GM20431 (cell line): Measurements from ENCODE around the gene RNF150.
"Not testable (repeated sequence)": the region's sequence is repeated elsewhere in the genome, so short reads cannot be mapped to it uniquely, and the experiment has no call there.

Experiments
- in situ Hi-C: fragments of 300-500 bp; cut with MseI, MboI; formaldehyde crosslinking; loops from one replicate; pipeline ENCODE4 v1.15.0; 2020; ENCODE audit warnings: low sequenced_read_pairs; ENCODE audit not compliant: unreplicated experiment

The RNF150 gene

DNA sequence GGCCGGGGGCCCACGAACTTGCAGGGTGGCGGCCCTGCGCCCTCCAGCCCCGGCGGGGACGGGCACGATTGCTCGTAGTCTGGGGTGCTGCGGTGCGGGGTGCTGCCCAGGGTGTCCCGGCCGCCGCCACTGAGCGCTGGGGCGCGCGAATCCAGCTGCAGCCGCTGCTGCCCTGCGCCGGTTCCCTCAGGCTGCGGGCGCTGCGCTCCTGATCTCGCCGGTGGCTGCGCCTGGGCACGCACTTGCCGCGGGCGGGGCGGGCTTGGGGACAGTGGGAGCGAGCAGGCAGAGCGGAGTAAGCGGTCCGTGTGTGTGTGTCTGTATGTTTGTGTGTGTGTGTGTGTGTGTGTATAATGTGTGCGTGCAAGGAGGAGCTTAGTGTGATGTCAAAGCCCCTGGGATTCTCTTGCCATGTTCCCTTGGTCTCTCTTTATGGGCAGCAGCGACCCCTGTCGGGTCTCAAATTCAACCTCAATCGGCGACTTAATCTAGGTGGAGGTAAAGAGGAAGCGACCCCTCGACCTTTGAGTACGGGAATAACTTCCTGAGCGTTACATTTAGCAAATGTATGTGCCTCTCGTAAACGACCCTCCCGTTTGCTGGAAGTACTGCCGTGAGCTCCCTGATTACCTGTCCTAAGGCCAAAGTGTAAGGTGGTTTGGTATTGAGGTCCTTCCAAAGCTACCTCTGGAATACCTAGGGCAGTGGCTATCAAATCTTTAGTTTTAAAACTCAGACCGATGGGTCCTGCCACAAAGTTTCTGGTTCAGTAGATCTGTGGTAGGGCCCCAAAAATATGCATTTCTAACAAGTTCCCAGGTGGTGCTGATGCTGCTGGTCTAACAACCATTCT is at the start of gene RNF150:
TSS of gene RNF150 (minus strand) at position 324 of the 853 bp plus-strand sequence.
- in situ Hi-C loops: loop anchor here (25.0 kb wide), 1 partner anchor 271 kb away; no protein-coding TSS in a partner anchor

DNA sequence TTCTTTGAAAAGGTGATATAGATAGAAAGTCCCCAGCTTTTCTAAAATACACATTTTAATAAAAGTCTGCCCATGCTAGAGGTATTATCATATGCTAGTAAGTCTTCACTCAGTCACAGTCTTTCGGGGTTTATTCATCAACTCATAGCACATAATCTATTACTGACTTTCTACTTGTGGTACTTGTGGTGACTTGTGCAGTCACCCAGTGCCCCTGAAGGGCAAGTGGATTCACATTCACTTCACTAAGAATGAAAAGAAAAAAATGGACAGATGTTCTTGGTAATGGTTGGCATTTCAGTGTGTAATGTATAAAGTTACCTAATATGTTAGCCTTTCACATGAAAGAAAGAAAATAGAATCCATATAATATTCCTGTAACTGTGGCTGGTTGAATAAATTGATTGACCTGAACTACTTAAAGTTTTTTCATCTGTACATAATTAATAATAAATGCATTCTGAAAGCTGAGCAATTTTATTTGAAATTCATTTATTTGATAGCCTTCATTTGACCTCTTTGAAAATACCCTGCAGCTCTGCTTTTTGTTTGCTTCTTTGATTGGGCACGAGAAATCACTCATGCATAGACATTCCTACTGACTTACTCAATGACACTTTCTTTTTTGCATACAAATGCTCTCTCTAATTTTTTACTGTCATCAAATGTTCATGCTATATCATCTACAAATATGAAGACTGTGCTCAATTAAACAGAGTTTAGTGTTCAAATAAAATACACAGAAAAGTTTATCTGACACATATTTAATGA is 47.9 kb upstream of the RNF150 start:
- in situ Hi-C loops: no loop called here

DNA sequence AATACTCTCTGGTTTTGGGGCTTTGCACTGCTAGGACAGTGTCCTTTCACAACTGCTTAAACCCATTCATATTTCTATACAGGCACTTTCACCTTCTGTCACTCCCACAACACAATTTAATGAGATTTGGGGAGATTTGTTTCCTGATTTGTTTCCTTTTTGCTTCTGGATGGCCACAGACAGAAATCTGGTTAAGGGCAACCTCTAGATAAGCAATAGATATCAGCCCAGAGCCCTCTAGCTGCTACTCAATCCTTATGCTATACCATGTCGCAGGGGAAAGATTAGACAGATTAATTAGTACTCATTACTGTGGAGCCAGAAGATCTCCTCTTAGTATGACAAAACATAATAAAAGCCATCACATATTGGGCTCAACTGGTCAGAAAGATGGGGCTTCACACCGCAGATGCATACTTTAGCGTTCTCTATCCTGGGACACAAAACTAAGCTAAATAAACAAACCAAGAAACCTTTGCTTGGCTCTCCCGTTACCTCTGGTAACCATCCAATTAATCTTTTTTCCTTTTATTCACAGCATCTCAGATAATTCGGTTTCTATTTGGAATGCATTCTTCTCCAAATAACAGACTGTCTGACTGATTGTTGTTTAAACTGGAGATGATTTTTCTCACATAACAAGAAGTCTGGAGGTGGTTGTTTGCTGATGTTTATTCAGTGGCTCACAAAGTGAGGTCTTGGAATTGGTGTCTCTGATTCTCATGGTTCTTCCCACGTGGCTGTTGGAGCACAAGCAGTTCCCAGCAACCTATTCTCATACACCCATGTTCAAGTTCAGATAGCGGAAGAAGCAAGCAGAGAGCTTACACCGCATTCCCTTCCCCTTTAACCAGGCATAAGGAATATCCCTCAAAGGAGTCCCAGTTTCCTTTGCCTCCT is 46.5 kb upstream of the RNF150 start:
- in situ Hi-C loops: no loop called here

DNA sequence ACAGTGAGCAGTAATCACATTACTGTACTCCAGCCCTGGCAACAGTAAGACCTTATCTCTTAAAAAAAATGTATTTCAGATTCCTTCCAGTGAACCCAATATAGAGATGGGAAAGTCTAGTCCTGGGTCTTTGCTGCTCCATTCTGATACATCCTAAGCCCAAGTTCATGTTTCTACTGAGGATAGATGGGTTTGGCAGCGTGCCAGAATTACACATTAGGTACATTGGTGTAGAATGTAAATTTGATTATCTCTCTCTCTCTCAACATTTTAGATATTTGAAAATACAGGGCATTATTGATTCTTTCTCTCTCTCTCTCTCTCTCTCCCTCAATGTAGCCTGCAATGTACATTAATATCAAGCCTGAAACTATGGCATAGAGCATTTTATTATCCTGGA is 43.9 kb upstream of the RNF150 start:
- in situ Hi-C loops: no loop called here

DNA sequence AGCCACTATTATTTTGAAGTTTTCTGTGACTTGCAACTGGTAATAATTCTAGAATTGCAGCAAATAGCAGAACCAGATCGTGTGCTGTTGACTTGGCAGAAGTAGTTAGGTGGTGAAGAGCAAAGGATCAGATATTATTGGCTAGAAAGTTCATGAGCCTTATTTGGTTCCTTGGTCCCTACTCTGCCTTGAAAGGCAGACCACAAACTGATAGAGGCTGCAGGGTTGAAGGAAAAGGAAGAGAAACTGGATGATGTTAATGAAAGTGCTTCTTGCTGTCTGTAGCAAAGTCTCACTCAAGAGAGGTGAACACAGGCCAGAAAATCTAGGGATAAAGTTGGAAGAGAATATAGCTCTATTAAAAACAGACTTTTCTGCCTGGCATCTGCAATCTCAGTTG is 41.2 kb upstream of the RNF150 start:
- in situ Hi-C loops: no loop called here

DNA sequence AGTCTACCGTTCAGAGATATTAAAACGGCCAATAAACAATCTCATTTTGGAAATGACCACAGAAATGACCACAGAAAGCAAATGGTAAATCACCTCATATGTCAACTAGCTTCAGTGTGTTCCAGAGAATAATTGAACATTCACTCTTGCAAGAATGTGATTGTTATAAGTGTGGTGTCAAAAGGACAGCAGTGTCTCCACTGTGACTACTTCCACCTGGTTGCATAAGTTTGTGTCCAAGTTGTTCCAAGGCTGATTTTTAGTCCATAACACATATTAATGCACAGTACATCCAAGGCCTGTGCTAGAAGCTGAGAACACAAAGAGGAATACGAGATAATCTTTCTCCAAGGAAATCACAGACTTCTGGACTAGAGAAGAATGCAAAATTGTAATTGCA is 37.4 kb upstream of the RNF150 start:
- in situ Hi-C loops: no loop called here

DNA sequence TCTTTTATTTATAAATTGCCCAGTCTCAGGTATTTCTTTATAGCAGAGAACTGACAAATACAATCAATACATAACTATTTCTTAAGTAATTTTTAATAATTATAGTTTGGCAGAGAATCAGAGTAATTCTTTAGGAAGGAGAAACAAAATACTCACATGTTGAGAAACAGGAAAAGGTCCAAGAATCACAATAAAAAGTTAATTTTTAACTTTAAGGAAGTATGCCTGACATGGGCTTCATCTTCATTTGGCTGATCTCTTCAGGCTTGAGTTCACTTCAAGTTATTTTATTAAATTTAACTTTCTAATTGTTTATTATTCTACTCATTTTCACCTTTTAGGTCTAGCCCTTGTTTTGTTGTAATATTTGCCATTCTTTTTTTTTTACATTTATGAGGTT is 36.1 kb upstream of the RNF150 start:
- in situ Hi-C loops: no loop called here

DNA sequence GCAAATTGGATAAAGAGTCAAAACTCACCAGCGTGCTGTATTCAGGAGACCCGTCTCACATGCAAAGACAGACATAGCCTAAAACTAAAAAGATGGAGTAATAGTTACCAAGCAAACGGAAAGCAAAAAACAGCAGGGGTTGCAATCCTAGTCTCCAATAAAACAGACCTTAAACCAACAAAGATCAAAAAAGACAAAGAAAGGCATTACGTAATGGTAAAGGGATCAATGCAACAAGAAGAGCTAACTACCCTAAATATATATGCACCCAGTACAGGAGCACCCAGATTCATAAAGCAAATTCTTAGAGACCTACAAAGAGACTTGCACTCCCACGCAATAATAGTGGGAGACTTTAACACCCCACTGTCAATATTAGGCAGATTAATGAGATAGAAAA is 31.7 kb upstream of the RNF150 start:
- in situ Hi-C loops: not testable (repeated sequence)

DNA sequence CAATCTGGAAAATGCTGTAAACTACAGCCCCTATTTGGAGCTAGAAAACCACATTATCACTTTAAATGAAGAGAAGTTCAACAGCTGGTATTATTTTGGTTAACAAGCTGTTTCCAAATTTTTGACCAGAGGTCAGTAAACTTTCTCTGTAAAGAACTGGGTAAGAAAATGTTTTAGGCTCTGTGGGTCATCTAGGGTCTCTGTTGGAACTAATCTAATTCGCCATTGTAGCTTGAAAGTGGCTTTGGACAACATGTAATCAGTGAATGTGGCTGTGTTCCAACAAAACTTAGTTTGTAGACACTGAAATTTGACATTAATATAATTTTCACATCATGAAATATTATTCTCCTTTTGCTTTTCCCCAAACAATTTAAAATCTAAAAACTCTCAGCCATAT is 25.8 kb upstream of the RNF150 start:
- in situ Hi-C loops: no loop called here

DNA sequence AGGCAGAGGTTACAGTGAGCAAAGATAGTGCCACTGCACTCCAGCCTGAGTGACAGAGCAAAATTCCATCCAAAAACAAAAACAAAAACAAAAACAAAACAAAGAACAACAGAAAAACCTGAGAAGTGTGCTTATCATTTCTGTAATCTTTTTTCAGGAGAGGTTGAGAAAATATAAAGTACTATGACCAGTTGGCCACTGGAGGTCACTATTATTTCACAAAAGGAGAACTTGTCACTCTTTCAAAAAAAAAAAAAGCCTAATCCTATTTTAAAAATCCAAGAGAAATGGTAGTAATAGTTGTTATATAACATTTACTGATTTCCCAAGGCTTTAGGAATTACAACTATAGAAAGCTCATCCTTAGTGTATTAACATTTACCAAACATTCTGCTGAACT is 24.9 kb upstream of the RNF150 start:
- in situ Hi-C loops: no loop called here

DNA sequence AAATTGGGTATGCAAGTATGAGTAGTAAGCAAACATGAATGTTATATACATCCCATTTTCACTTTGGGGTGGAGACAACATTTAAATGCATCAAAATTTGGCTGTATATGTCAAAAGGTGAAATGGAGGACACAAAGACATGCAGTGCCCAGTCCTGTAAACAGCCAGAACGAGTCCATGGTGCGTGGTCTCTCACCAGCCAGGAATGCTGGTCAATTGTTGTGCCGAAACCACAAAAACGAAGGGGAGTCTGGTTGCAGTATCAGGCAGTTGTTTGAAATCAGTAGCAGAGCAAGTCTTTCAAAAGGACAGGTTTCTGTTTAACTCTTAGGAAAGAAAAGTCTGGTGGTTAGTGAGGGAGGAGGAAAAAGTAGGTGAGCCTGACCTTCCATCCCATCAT is 22.3 kb upstream of the RNF150 start:
- in situ Hi-C loops: no loop called here

DNA sequence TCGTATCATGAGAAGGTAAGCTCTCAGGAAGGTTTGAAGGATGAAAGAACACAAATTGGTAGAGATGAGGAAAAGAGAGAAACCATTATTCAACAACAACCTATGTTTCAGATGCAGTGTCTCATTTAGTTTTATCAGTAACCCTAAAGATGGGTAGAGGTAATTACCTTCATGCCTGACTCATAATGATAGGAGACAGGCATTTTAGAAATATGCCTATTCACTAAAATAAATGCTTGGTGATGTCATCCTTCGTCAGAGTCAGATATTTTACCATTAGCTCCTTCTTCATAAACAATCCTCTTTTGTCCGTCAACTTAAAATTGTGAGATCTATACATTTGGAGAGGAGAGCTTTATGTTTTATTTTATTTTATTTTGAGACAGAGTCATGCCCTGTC is 21.5 kb upstream of the RNF150 start:
- in situ Hi-C loops: no loop called here

DNA sequence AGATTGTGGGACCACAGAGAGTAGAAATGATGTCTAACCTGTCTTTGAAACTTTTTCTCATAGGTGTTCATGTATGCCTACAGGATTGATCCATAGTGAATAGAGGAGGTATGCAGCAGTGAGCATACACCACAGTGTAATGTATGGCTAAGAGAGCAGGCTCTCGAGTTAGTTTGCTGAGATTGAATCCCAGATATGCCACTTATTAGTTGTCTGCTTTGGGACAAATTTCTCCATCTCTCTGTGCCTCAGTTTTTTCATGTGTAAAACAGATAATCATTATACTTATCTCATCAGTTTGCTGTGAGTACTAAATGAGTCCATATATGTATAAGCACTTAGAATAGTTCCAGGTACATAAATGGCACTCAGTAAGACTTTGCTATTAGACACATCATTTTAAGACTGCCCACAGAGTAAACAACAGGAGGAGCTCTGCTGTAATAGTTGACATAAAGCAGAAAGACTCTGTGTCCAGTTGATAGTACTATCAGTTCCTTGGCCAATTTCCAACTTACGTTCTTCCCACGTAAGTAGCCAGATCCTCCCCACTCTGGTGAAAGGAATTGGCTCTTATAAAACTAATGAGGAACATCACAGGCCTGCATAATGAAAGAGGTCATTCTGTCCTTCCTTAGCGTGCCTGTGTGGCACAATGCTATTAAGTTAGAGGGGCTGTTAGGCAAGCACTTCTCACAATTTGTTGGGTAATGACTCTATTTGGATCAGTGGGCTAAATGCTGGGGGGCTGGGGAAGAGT is 20.7 kb upstream of the RNF150 start:
- in situ Hi-C loops: no loop called here

DNA sequence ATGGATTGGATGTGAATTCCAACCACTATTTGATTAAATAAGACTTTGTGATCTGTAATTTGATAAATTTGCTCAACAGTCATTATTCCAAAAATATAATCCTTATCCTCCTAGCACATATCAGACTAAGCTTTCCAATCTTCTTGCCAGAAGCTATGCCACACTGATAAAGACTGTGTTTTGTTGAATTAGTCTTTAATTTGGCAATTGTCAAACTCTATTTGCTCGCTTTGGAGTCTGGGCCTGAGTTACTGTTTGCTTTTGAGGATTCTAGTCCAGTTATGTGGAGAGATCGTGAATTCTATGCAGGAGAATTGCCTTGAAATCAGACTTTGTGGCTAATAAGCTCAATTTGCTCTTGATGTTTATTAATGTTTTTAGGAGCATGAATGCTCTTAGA is 10.9 kb upstream of the RNF150 start:
- in situ Hi-C loops: loop anchor here (25.0 kb wide), 1 partner anchor 282 kb away; no protein-coding TSS in a partner anchor

DNA sequence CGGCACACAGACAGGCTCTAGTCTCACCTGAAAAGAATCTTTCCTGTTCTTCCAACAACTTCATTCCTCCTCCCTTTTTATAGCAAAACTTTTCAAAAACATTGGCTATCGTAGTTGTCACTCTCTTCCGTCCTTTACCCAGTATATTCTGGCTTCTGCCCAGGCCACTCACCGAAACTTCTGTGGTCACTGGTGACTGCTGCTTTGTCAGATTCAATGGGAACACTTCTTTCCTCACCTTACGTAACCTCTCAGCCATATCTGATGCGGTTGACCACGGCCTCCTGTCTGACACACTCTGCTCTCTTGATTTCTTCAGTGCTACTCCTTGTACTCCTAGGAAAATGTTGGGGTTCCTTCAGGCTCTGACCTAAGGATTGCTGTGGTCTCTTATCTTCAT is 9.2 kb upstream of the RNF150 start:
- in situ Hi-C loops: loop anchor here (25.0 kb wide), 1 partner anchor 280 kb away; no protein-coding TSS in a partner anchor

DNA sequence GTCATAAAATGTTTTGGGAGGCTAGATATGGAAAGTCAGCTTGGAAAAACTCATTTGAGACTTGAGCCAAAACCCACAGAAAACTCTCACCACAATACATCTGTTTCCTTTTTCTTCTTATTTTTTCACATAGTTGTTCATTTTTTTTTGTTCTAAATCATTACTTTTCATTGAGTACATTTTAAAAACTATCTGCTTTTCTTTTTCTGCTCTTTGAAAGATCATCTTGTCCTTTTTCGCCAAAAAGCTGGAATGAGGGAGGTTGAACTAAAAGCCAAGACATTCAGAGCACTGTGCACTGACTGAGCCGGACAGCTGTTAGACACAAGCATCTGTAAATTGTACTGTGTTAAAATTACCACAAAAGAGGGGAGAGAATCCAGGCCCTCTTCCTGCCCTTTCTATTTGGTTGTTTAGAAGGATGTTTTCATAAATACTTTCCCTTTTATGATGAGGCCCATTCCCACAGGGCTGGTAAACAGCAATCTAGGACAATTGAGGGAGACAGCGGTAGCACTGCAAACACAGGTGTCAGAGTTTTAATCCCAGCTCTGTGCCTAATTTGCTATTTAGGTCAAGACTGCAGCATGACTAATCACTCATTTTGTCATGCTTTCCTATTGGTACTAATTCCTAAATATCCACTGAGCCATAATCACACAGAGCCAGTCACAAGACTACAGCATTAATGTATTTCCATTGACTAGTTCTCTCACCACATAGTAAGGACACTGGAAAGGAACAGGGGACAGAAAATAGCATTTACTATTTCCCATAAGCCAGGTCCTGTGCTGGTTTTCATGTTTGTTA is 7.3 kb upstream of the RNF150 start:
- in situ Hi-C loops: loop anchor here (25.0 kb wide), 1 partner anchor 278 kb away; no protein-coding TSS in a partner anchor

DNA sequence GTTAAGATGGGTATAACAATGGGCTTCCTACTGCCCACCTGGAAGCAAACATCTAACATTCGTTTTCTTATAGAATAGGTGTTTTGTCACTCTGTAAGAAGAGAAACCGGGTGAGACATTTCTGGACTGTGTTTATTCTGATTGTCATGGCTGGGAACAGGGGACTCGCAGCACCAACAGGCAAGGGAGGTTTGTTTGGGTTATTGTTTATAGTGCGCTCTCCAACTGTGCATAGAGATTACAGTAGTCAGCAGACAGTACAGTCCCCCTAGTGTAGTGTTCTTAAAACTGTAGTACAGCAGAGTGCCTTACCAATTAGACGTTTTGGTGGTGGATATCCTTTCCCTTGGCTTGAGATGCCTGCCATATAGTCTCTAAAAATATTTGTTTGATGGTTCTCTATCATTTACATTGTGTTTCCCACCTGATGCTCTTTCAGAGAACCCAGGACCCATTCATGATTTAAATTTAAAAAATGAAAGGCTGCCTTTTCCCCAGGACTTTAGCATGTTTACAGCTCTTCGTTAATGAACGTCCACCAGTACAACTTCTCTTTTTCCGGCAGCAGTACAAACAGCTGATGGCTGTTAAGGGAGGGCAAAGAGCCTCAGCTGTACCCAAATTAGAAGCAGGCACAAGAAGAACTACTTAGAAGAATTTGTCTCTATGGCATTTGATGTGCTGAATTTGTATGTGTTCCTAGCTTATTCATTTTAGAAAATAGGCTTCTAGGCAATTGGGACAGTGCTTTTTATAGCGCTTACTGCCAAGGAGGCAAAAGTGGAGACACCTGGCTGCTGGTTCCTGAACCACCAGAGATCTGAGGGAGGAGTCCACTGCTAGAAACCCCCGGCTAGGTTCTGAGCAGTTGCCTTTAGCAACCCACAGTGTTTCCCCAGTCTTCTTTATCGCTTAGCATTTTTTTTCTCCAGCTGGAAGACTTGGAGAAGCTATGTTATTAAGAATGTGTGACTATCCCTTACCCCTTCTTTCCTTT is 1.0 kb upstream of the RNF150 start:
- in situ Hi-C loops: loop anchor here (25.0 kb wide), 1 partner anchor 272 kb away; no protein-coding TSS in a partner anchor
